GM23338 (cell line): ENCODE data around the gene MROH2A. TPM values are rescaled to one million over a fixed set of nuclear protein-coding genes. Genes with fewer than 3 reads are reported as not detected.

Experiments
- ATAC-seq: fragments of 200-7000 bp; cut with Tn5 transposase; 3 replicates; pipeline ENCODE4 v1.9.1; 2020
- DNase-seq: peaks from one replicate; pipeline ENCODE4 v3.0.0-alpha.2; 2015; ENCODE audit warnings: low spot score
- H2AFZ ChIP-seq: fragments of 200-600 bp; sonication (generic); 2 replicates; pipeline ENCODE4 v1.8.0; 2016; ENCODE audit warnings: antibody characterized with exemption, mild to moderate bottlenecking, moderate library complexity
- H3F3A ChIP-seq: fragments of 200-600 bp; sonication (generic); replicated peaks from 2 replicates; pipeline ENCODE4 v1.8.0; 2017; ENCODE audit warnings: antibody characterized with exemption, mixed run types, low read depth
- H3K27ac ChIP-seq: fragments of 200-600 bp; sonication (generic); 2 replicates; pipeline ENCODE4 v1.6.1; 2016; ENCODE audit warnings: low read depth
- H3K27me3 ChIP-seq: fragments of 200-600 bp; sonication (generic); 2 replicates; pipeline ENCODE4 v1.8.0; 2016; ENCODE audit warnings: mild to moderate bottlenecking, mixed run types, moderate library complexity; ENCODE audit not compliant: insufficient read depth
- H3K36me3 ChIP-seq: fragments of 200-600 bp; sonication (generic); 2 replicates; pipeline ENCODE4 v1.8.0; 2016; ENCODE audit warnings: mild to moderate bottlenecking; ENCODE audit not compliant: insufficient read depth
- H3K4me1 ChIP-seq: fragments of 200-600 bp; sonication (generic); 2 replicates; pipeline ENCODE4 v1.8.0; 2016; ENCODE audit warnings: mild to moderate bottlenecking, moderate library complexity; ENCODE audit not compliant: insufficient read depth
- H3K4me2 ChIP-seq: fragments of 200-600 bp; sonication (generic); 2 replicates; pipeline ENCODE4 v1.7.1; 2017; ENCODE audit warnings: mixed run types
- H3K4me3 ChIP-seq: fragments of 200-600 bp; sonication (generic); 2 replicates; pipeline ENCODE4 v1.6.1; 2016; ENCODE audit warnings: mixed run types
- H3K79me2 ChIP-seq: fragments of 200-600 bp; sonication (generic); replicated peaks from 2 replicates; pipeline ENCODE4 v1.8.0; 2017; ENCODE audit warnings: mild to moderate bottlenecking; ENCODE audit not compliant: insufficient read depth
- H3K9me2 ChIP-seq: fragments of 200-600 bp; sonication (generic); 2 replicates; pipeline ENCODE4 v1.8.0; 2017; ENCODE audit not compliant: insufficient read depth
- H4K20me1 ChIP-seq: fragments of 200-600 bp; sonication (generic); replicated peaks from 2 replicates; pipeline ENCODE4 v1.8.0; 2017; ENCODE audit warnings: mild to moderate bottlenecking; ENCODE audit not compliant: insufficient read depth
- H3K27ac Mint-ChIP-seq: 2 replicates; pipeline ENCODE4 v1.8.0; 2020; ENCODE audit warnings: inconsistent platforms, mild to moderate bottlenecking, moderate library complexity, mixed read lengths
- H3K27me3 Mint-ChIP-seq: 3 replicates; pipeline ENCODE4 v1.8.0; 2022; ENCODE audit warnings: low read depth, mild to moderate bottlenecking, moderate library complexity, mixed read lengths, inconsistent platforms; ENCODE audit not compliant: insufficient read depth, poor library complexity
- H3K36me3 Mint-ChIP-seq: 3 replicates; pipeline ENCODE4 v1.8.0; 2021; ENCODE audit warnings: low read depth, mild to moderate bottlenecking, inconsistent platforms, moderate library complexity, mixed read lengths
- H3K4me1 Mint-ChIP-seq: 3 replicates; pipeline ENCODE4 v1.8.0; 2020; ENCODE audit warnings: mild to moderate bottlenecking, inconsistent platforms, mixed read lengths
- H3K4me3 Mint-ChIP-seq: 3 replicates; pipeline ENCODE4 v1.8.0; 2021; ENCODE audit warnings: moderate library complexity, mild to moderate bottlenecking, inconsistent platforms, mixed read lengths
- H3K9me3 Mint-ChIP-seq: 3 replicates; pipeline ENCODE4 v1.8.0; 2020; ENCODE audit warnings: moderate library complexity, mild to moderate bottlenecking, inconsistent platforms, mixed read lengths
- CREB1 ChIP-seq: fragments of 250-450 bp; sonication (Bioruptor Pico); IDR thresholded peaks from 2 replicates; pipeline ENCODE4 v1.5.0; 2020; ENCODE audit warnings: low read depth, mild to moderate bottlenecking, moderate library complexity
- EZH2 ChIP-seq: fragments of 200-600 bp; sonication (generic); IDR thresholded peaks from one replicate; pipeline ENCODE4 v1.8.0; 2017; ENCODE audit warnings: antibody characterized with exemption, mild to moderate bottlenecking, low read depth; ENCODE audit not compliant: unreplicated experiment
- EZH2phosphoT487 ChIP-seq: fragments of 200-600 bp; sonication (generic); IDR thresholded peaks from one replicate; pipeline ENCODE4 v1.8.1; 2018; ENCODE audit warnings: antibody characterized with exemption; ENCODE audit not compliant: unreplicated experiment
- NANOG ChIP-seq: IDR thresholded peaks from 2 replicates; pipeline ENCODE4 v1.6.1; 2016; ENCODE audit warnings: antibody characterized with exemption, borderline replicate concordance
- POLR2AphosphoS5 ChIP-seq: IDR thresholded peaks from 2 replicates; pipeline ENCODE4 v1.6.1; 2016; ENCODE audit warnings: antibody characterized with exemption, low read depth
- REST ChIP-seq: IDR thresholded peaks from one replicate; pipeline ENCODE4 v1.6.1; 2018; ENCODE audit warnings: antibody characterized with exemption; ENCODE audit not compliant: unreplicated experiment
- STAT1 ChIP-seq: IDR thresholded peaks from one replicate; pipeline ENCODE4 v1.6.1; 2016; ENCODE audit warnings: antibody characterized with exemption; ENCODE audit not compliant: unreplicated experiment
- ZNF331 ChIP-seq: fragments of 250-450 bp; sonication (Bioruptor Pico); IDR thresholded peaks from 2 replicates; pipeline ENCODE4 v1.5.0; 2020; ENCODE audit warnings: low read depth, mild to moderate bottlenecking, moderate library complexity
- polyA plus RNA-seq: library from polyadenylated mRNA; unstranded; fragments of >200 nt; fragmentation: Nextera tagmentation; extraction: Ambion mirVana; gene quantifications from 2 replicates; pipeline ENCODE4 v1.2.1, GENCODE V29; 2016
- total RNA-seq: library from RNA; depleted of rRNA; stranded (reverse); fragments of >200 nt; shearing (Covaris generic); gene quantifications from 2 replicates; pipeline ENCODE4 v1.2.3, GENCODE V29; 2014
- TF ChIP-seq, protein P1 (sequence below), 2 experiments: fragments of 200-600 bp in 1 of 2; sonication (generic) in 1 of 2; conservative IDR thresholded peaks; 2 replicates each; pipeline versions ENCODE4 v1.5.1 to v1.6.1; 2016 to 2017; ENCODE audit warnings: antibody characterized with exemption in 2 of 2, low read depth in 2 of 2, mild to moderate bottlenecking in 2 of 2, moderate library complexity in 1 of 2
- TF ChIP-seq, protein P2 (sequence below): IDR thresholded peaks from 2 replicates; pipeline ENCODE4 v1.6.1; 2016; ENCODE audit warnings: antibody characterized with exemption

The MROH2A gene
- total and polyA plus RNA-seq, 2 experiments from 2014 or later: not detected

- TF ChIP-seq REST (no peak), EZH2phosphoT487 (no peak), CREB1 (CRISPR knock-in tag) (no peak)
- TF ChIP-seq, protein P1, sequence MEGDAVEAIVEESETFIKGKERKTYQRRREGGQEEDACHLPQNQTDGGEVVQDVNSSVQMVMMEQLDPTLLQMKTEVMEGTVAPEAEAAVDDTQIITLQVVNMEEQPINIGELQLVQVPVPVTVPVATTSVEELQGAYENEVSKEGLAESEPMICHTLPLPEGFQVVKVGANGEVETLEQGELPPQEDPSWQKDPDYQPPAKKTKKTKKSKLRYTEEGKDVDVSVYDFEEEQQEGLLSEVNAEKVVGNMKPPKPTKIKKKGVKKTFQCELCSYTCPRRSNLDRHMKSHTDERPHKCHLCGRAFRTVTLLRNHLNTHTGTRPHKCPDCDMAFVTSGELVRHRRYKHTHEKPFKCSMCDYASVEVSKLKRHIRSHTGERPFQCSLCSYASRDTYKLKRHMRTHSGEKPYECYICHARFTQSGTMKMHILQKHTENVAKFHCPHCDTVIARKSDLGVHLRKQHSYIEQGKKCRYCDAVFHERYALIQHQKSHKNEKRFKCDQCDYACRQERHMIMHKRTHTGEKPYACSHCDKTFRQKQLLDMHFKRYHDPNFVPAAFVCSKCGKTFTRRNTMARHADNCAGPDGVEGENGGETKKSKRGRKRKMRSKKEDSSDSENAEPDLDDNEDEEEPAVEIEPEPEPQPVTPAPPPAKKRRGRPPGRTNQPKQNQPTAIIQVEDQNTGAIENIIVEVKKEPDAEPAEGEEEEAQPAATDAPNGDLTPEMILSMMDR (conservative IDR thresholded peaks at IDR 0.05; ENCODE audit: low read depth in 2 of 2): no peak
These were observed 16.1 kb downstream of the MROH2A start (continued) for GRCh38 chr2:233794128-233794658.

DNA sequence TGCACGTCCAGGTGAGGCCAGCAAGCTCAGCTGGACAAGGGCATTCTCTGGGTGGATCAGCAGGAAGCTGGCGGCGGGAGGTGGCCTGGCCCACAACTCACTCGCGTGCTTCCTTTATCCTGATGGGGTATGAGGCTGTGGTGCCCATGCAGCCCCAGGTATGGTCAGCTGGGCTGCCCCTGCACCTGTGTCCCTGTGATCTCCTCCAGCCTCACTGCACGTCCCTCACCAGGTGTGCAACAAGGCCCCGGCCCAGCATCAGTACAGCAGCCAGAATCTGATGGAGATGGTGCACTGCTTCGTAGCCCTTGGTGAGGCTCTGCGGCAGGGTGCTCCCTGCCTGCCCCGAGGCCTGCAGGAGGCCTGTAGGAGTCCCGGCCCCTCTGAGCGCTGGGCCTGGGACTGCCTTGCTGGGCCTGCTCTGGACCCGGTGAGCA lies 17.6 kb downstream of the MROH2A start:
- Histone ChIP-seq H3K27ac (no peak overlapping the region), H3K4me3 (no peak overlapping the region), H3K36me3 (no peaks in the 10 kb centered on the region), H3K27me3 (no peaks in the 10 kb centered on the region), H4K20me1 (no peaks in the 10 kb centered on the region), H2AFZ (no peak overlapping the region), H3K9me2 (no peaks in the 10 kb centered on the region), H3K4me2 (no peak overlapping the region), H3K4me1 (no peaks in the 10 kb centered on the region), H3F3A (no peaks in the 10 kb centered on the region), H3K79me2 (no peaks in the 10 kb centered on the region)
- peaks cover 7% of the 10 kb centered on the region for H3K27me3 Mint-ChIP-seq
- ATAC-seq (no peak), DNase-seq (no peak)
- peaks cover 16% of the 10 kb centered on the region for H3K9me3 Mint-ChIP-seq
- no peak overlapping the region for H3K27ac Mint-ChIP-seq
- no peaks in the 10 kb centered on the region; the same call in 1 of the 3 replicates for H3K36me3 Mint-ChIP-seq
- no peaks in the 10 kb centered on the region; the same call in 2 of the 3 replicates for H3K4me1 Mint-ChIP-seq
- no peak overlapping the region for H3K4me3 Mint-ChIP-seq
- TF ChIP-seq NANOG: no peak
- no peak for TF ChIP-seq POLR2AphosphoS5
- no peak for TF ChIP-seq STAT1
- TF ChIP-seq ZNF331 (CRISPR knock-in tag): no peak
- TF ChIP-seq EZH2: no peak
- no peak for TF ChIP-seq REST
- TF ChIP-seq CREB1 (CRISPR knock-in tag): no peak
- TF ChIP-seq, protein P2, sequence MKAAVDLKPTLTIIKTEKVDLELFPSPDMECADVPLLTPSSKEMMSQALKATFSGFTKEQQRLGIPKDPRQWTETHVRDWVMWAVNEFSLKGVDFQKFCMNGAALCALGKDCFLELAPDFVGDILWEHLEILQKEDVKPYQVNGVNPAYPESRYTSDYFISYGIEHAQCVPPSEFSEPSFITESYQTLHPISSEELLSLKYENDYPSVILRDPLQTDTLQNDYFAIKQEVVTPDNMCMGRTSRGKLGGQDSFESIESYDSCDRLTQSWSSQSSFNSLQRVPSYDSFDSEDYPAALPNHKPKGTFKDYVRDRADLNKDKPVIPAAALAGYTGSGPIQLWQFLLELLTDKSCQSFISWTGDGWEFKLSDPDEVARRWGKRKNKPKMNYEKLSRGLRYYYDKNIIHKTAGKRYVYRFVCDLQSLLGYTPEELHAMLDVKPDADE: no peak
- TF ChIP-seq EZH2phosphoT487: no peak
